Activated CD4-positive, CD25-positive, alpha-beta regulatory T cell treated with anti-CD3 and anti-CD28 coated beads, Interleukin-2, amount 50 U/mL, for 72 hours (primary cell): ENCODE results near the gene ATP5IF1.

Source experiments
- DNase-seq: peaks from one replicate; pipeline ENCODE4 v3.0.0; 2021

The ATP5IF1 gene

DNA sequence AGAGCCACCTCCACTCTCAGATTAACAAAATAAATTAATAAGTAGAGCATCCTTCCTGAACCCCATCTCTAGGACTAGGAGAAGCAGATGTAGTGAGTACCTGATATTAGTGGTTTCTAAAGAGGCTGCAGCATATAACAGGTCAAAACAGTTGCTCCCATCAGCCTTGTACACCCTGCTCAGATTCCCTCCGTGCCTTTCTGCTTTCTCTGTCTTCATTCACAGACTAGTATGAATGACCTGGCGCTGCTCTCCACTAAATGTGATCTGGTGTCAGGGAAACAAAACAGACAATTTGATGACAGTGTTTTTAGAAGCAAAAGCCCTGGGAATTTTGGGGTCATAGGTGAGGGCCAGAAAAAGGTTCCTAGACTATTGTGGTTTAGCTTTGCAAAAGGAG is 31.7 kb downstream of the ATP5IF1 start:
- no peak for DNase-seq

DNA sequence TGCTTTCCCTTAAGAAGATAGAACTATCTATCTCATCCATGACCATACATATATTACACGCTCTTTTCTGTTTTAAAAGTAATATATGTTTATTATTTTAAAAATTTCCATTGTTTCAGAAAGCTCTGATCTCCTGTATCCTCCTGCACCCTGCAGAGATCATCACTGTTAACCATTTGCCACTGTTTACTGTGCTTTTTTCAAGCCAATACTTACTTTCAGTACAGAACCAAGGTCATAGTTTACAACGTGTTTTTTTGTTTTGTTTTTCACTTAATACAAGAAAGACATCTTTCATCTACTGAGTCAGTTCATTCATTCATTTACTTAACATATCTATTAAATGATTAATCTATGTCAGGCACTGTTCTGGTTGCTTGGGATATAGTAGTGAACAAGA is 33.6 kb downstream of the ATP5IF1 start:
- DNase-seq = no peak

DNA sequence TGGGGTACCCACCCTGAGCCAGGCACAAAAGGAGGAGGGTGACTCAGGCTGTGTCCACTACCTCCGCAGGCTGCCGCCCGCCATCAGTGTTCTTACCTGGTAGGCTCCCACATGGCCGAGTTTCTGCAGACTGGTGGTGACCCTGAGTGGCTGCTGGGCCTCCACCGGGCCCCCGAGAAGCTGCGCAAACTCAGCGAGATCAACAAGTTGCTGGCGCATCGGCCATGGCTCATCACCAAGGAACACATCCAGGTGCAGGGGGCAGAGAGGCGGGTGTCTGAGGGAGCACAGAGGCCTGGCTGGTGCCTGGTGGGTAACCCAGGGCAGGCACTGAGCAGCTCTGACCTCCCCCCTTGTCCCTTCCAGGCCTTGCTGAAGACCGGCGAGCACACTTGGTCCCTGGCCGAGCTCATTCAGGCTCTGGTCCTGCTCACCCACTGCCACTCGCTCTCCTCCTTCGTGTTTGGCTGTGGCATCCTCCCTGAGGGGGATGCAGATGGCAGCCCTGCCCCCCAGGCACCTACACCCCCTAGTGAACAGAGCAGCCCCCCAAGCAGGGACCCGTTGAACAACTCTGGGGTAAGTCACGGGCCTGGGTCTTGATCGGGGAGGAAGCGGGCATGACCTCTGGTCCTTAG is 36.4 kb downstream of the ATP5IF1 start:
- no peak for DNase-seq

DNA sequence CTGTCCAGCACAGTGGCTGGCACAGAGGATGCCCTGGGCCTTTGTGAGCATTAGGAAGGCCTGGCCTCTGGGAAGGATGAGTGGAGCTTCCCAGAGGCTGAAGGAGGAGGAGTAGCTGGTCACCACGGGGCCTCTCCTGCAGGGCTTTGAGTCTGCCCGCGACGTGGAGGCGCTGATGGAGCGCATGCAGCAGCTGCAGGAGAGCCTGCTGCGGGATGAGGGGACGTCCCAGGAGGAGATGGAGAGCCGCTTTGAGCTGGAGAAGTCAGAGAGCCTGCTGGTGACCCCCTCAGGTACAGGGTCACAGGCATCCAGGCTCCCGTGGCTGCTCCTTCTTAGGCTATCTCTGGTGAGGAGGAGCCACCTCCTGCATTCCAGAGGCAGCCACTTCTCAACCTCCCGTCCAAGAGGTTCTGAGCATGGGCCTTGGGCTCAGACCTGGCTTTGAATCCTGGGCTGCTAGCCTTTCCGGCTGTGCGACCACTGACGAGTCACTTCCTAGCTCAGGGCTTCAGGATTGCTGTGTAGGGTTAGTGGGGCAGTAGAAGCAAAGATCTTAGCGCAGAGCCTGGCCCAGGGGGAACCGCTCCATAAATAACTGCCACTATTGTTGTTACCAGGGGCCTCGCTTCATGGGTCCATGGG is 37.4 kb downstream of the ATP5IF1 start:
- no peak for DNase-seq

DNA sequence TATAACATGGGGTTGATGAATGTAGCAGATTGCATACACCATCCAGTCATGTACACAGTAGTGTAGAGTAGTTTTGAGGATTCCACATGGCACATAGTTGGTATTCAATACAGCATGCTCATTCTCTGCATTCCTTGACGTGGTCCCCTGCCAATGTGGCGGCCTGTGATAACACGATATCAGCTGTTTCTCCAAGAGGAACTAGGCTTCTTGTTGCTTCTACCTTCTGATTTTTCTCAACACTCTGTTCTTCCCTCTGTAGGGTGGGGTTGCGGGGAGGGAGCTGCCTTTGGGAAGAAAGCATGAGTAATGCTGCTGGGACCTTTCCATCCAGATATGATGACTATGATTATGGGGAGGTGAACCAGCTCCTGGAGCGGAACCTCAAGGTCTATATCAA is 42.8 kb downstream of the ATP5IF1 start:
- DNase-seq = no peak

DNA sequence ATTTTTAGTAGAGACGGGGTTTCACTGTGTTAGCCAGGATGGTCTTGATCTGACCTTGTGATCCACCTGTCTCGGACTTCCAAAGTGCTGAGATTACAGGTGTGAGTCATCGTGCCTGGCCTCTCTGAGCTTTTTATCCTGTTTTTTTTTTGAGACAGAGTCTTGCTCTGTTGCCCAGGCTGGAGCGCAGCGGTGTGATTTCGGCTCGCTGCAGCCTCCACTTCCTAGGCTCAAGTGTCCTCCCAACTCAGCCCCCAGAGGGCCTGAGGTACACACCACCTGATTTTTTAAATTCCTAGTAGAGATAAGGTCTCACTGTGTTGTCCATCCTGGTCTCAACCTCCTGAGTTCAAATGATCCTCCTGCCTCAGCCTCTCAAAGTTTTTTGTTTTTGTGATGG is 43.8 kb downstream of the ATP5IF1 start:
- DNase-seq = no peak

DNA sequence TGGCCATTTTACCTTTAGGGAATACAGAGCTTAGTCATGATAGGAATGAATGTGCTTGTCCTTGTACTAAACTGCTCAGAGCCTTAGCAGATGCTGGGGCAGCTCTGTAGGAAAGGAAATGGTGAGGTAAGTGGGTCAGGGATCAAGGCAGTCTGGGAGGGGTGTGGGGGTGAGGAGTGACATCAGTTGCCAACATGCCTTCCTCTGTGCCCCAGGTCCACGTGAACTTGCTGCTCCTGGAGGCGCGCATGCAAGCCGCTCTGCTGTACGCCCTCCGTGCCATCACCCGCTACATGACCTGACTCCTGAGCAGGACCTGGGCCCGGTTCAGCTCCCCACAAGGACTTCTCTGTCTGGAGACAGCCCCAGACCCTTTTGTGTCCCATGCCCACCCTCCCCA is 44.6 kb downstream of the ATP5IF1 start:
- no peak for DNase-seq

DNA sequence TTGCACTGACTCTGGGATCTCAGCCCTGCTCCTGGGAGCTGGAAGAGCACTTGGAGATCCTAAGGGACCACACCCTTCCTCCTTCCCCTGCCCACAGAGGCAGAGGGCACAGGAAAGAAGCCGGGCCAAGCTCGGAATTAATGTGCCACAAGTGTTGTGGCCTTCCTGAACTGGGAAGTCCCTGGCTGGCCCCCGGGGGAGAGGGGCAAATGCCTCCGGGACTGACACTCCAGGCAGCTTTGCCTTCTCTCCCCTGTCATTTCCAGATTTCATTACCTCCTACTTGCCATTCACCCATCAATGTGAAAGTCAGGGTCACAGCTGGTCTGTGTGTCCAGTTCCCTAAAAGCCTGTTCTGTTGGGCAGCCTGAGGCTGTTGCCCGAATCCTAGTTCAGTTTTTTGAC is 45.1 kb downstream of the ATP5IF1 start:
- DNase-seq = no peak

DNA sequence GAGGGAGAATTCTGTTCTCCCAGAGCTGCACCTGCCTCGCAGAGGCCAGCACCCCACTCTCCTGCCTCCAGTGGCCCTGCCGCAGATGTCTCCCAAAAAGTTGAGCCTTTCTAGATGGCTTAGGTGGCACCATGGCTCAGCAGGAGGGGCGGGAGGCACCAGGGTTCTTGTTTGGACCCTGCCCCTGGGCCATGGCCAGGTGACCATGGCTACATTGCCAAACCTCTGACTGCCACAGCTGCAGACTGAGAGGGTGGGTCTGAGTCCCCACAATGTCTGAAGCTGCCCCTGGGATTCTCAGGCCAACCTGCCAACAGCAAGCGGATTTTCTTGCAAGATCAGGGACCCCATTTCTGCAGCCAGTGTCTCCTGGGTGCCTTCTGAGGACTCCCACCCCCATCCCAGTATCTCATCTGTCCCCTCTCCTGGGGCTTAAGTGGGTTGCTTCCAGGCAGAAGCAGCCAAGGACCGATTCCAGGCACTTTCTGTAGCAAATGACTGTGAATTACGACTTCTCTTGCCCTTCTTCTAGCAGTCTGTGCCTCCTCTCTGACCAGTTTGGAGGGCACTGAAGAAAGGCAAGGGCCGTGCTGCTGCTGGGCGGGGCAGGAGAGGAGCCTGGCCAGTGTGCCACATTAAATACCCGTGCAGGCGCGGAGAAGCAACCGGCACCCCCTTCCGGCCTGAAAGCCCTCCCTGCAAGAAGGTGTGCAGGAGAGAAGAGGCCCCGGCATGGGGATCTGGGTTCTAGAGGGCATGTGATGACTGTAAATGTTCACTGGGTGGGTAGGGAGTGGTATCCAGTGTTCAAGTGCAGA is 45.9 kb downstream of the ATP5IF1 start:
- no peak for DNase-seq

DNA sequence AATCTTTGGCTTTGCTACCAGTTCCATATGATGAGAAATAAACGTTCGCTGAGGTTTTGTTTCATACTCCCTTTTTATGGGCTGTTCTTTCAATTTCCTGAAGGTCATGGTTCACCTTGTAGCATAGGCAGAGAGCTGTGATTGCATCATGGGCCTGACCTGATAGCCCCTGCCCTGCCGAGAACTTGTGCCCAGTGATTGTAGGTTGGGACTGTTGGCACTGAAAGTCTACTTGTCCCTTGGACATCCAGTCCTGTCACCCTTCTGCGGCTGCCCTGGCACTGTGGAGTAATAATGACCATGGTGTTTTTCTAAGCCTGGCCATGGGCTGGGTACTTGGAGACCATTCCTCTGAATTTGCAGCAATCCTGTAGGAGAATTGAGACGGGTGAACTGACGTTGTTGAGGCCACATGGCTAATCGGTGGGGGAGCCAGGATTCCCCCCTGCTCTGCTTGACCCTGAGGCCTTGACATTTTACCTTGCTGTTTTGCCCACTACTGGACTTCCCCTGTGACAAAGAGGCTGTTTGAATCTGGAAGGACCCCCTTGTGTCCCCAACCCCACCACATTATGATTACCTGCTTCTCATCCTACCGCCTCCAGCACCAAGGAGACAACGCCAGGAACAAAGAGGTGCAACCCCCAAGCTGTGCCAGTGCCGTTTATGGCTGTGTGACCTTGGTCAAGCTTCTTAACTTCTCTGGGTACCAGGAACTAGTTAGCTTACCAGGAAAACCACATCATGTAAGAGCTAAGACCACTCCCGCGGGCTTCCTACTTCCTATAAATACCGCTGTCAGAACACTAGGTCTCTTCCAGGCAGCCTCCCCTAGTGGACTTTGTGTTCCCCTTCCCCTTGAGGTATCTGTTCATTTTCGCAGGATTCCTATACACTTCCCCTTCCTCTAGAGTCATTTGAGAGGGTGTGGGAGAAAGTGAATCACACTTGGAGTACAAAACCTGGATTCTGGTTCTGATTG is 46.8 kb downstream of the ATP5IF1 start:
- DNase-seq = no peak

DNA sequence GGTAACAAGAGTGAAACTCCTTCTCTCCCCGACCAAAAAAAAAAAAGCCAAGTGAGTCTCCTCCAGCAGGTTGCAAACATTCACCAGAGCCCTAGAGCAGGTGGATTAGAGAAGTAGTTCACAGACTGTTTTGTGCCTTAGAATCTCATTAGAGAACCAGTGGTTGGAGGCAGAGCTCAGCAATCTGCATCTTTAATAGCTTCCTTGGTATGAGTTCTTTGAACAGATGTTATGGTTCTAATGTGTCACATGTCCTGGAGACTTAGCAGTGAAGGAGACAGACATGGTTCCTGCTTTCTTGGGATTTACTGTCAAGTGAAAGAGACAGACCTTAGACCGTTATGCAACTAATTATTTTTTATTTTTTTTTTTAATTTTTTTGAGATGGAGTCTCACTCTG is 50.2 kb downstream of the ATP5IF1 start:
- no peak for DNase-seq
